Measurements from ENCODE around the gene FAM241B.

- TF ChIP-seq CTCF (IDR thresholded peaks at IDR 0.05; ENCODE audit: insufficient read depth, low read length) = no peak
- TF ChIP-seq POLR2AphosphoS5 (IDR thresholded peaks at IDR 0.05; ENCODE audit: low read depth) = no peak
Observed at GRCh38 chr10:69660296-69660695, 30.2 kb downstream of the FAM241B start.
